Fibroblast of skin of back (primary cell): Measurements from ENCODE around the gene CBX2.
"Not testable (repeated sequence)": the region's sequence is repeated elsewhere in the genome, so short reads cannot be mapped to it uniquely, and the experiment has no call there.

Source experiments
- DNase-seq: peaks from one replicate; pipeline ENCODE4 v3.0.0-alpha.2; 2013

Gene CBX2

DNA sequence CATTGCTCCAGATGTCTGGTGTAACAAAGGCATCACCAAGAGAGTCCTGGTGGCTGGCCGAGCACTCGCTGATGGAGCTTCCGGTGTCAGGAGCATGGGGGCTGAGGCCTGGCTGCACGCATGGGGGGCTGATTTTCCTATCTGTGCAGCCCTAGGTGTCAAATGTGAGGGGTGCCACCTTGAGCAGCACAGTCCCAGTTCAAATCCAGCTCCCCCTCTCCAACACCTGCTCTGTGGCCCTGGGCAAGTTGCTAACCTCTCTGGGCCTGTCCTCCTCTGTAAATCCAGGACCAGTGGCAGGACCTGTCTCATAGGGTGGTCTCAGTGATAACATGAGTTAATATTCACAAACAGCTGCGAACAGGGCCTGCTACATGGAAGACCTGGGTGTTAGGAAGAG is 34.3 kb upstream of the CBX2 start:
- DNase-seq = no peak

DNA sequence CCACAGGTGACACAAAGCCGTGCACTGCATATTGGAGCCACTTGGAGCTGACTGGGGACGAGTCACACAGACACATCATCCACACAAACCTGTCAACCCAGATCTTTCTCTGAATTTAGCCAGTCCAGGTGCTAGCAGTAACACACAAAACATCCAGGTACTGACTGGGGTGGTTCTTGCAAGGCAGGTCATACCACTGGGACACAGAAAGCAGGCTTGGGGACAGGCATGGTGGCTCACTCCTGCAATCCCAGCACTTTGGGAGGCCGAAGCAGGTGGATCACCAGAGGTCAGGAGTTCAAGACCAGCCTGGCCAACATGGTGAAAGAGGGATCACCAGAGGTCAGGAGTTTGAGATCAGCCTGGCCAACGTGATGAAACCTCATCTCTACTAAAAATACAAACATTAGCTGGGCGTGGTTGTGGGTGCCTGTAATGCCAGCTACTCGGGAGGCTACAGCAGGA is 32.3 kb upstream of the CBX2 start:
- DNase-seq = no peak

DNA sequence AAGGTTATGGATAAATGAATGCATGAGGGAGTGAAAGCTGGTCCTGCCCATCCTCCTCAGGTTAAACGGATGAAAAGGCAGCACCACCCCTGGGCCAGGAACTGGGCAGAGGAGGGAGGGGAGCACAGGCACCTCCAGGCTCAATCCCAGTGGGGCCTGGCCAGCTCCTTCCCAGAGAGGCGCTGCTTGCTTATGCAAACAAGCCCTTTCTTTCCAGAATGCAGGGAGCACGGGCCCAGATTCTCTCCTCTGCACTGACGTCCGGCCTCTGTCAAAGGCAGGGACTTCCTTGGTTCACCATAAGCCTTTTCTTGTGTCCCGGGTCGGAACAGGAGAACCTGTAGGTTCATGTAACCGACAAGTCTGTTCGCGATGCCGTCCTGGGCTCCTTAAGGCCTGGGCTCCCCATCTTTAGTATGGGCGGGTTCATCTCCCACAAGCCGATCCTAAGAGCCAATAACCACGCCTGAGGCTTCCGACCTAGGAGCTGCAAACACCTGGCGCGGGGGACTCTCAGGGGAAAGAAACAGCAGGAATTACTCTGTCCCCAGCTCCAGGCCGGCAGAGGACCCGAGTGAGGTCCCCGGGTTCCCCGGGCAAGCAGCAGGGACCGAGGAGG is 30.9 kb upstream of the CBX2 start:
- DNase-seq = no peak

DNA sequence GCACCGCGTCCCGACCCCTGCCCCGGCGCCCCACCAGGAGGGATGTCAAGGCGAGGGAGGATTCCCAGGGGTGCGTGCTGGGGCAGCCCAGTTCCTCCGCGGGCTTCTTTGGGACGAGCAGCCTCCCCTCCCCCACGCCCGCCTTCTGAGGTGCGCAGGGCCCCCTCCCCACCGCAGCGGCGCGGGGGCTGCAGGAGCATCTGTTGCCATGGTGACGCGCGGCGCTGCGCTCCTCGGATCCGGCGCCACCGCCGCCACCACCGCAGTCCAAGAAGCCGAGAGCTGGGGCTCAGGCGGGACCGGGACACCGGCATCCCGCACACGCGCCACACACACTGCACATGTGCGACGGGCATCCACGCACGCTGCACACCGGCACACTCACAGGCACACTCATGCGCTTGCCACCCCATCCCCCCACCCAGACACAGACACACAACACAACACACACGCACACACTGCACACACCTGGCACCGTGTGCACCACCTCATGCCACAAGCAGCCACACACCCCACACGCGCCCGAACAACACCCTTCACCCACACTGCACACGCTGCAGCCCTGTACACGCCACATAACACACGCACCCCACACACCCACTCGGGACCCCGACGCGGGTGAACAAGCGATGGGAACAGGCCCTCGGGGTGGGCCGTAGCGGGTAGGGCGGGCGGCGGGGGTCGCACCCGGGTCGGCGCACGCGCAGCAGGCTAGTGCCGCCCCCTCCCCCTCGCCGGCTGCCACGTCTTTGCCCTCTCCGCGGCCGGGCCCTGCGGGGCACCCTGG is 30.2 kb upstream of the CBX2 start:
- no peak for DNase-seq

DNA sequence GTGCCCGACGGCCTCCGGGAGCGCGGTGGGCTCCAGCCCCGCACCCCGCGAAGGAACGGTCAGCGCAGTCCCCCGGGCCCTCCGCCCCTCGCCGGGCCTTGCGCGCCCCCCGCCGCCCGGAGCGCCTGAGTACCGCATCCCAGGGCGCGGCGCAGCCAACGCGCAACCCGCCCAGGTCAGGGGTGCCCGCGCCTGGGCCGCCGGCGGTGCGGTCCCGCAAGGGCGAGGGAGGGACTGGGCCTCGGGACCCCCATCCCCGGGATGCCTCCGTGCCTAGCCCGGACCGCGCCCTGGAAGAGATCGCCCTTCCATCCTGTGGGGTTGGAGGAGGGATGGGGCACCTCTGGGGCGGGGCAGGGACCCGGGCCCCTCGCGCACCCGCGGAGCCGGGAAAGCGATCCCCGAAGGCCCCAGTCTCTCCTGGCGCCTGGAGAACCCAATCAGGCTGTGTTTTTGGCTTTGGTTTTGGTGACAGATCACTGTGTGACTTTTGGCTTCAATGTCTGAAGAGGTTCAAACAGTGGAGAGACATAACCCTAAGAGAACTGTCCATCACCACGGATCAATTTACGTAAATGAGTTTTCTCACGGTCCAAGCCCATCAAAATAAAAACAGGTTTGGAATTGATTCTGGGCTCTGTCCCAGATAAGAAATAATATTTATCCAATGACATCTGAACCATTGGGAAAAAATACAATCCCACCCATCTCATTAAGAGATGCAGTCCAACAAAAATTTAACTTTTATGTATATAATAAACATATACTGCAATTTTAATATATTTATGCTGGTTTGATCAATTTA is 29.5 kb upstream of the CBX2 start:
- DNase-seq = no peak

DNA sequence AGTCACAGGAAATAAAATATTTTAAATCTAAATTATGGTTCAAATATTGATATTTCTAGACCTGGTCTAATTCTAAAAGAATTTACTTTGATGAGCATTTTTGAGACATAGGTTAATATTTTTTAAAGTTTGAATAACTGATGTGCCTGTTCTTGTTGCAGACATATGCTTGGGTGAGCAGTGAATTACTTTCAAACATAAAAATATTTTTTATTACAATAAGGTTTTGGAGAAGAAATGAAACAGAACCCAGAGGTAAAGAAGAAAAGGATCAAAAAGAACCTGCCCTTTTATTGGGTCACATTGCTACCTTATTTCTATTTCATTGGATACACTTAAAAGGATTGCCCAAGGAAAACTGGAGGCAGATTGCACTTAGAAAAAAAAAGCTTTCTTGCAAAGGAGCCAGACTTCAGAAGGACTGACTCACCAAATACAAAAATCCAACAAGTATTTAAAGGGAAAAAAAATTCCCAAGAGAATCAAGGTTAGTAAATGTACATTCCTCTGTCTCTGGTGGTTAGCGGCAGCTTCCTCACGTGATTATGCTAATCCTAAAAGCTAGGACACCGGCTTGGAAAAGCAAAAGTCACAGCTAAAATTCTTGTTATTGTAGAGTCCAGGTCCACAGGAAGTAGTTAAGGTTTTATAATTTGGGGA is 28.7 kb upstream of the CBX2 start:
- DNase-seq = peak; percentile 77

DNA sequence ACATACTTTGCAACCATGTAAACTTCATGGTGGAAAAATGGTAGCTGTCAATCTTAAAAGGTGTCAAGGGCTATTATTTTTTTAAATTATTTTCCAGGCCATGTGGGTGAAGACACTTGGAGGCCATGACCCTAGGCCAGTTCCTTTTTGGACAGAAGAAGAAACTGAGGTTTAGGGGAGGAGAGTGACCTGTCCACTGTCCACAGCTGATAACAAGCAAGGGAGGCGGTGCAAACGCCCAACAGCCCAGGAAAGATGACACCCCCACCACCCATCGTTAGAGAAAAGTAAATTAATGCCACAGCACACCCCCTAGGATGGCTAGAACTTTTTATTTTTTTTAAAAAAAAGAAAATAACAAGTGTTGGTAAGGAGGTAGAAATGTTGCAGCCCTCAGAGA is 28.0 kb upstream of the CBX2 start:
- DNase-seq = no peak

DNA sequence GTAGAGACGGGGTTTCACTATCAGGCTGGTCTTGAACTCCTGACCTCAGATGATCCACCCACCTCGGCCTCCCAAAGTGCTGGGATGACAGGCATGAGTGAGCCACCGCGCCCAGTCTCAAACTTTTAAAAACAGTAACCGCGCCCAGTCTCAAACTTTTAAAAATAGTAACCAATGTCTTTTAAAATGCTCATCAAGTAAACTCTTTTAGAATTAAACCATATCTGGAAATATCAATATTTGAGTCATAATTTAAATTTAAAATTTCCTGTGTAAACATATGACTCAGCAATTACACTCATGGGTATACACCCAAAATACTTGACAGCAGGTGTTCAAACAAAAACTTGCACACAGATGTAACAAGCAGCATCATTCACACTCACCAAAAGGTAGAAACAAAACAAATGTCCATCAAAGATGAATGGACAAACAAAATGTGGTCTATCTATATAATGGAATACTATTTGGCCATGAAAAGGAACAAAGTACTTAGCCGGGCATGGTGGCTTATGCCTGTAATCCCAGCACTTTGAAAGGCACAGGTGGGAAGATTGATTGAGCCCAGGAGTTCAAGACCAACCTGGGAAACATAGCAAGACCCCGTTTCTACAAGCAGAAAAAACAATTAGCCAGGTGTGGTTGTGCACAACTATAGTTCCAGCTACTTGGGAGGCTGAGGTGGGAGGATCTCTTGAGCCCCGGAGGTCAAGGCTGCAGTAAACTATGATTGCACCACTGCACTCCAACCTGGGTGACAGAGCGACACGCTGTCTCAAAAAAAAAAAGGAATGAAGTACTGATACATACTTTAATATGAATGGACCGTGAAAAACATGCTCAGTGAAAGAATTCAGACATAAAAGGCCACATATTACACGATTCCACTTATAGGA is 27.1 kb upstream of the CBX2 start:
- DNase-seq = no peak

DNA sequence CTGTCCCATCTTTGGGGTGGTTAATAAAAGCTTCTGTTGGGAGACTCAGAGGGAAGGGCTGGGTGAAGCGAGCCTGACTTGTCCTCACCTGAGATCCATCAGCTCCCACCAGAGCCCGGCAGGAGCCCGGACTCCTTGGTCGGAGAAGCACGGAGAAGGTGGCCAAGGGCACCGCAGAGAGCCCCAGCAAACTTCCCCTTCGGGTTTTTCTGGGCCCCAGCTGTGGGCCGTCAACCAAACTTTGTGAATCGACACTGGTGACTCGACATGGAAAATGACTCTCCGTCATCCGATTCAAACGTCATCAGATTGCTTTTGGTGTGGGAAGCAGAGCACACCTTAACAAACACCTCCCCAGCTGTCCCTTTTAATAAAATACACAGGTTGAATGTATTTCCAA is 25.8 kb upstream of the CBX2 start:
- DNase-seq = no peak

DNA sequence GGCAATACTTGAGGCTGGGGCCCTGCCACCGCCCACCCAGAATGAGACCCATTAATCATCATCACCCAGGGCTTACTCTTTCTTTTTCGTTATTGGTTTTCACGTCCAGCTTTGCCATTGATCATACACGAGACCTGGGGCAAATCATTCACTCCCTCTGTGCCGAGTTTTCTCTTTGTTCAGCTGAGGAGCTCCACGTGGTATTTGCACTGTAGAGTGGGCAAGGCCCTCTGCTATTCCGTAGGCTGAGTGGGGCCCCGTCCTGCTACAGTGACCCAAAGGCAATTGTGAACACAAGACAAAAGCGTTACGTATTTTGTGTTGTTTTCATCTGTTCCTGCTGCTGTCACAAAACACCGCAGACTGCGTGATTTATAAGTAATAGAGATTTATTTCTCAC is 23.6 kb upstream of the CBX2 start:
- no peak for DNase-seq

DNA sequence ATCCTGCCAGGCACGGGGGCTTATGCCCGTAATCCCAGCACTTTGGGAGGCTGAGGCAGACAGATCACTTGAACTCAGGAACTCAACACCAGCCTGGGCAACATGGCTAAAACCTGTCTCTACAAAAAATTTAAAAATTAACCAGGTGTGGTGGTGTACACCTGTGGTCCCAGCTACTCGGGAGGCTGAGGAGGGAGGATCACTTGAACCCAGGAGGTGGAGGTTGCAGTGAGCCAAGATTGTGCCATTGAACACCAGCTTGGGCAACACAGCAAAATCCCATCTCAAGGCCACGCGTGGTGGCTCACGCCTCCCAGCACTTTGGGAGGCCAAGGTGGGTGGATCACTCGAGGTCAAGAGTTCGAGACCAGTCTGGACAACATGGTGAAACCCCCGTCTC is 23.0 kb upstream of the CBX2 start:
- DNase-seq = not testable (repeated sequence)

DNA sequence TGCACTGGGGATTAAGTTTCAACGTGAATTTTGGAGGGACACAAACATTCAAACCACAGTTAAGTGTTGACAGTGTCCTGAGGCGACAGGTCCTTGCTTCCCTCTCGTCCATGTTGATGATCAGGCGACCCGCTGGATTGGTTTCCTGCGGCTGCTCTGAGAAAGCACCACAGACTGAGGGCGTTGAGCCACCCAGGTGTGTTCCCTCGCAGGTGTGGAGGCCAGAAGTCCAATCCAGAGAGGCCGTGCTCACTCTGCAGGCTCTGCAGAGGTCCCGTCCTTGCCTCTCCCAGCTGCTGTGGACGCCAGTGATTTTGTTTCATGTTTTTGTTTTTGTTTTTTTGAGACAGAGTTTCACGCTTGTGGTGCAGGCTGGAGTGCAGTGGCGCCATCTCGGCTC is 22.4 kb upstream of the CBX2 start:
- DNase-seq = no peak

DNA sequence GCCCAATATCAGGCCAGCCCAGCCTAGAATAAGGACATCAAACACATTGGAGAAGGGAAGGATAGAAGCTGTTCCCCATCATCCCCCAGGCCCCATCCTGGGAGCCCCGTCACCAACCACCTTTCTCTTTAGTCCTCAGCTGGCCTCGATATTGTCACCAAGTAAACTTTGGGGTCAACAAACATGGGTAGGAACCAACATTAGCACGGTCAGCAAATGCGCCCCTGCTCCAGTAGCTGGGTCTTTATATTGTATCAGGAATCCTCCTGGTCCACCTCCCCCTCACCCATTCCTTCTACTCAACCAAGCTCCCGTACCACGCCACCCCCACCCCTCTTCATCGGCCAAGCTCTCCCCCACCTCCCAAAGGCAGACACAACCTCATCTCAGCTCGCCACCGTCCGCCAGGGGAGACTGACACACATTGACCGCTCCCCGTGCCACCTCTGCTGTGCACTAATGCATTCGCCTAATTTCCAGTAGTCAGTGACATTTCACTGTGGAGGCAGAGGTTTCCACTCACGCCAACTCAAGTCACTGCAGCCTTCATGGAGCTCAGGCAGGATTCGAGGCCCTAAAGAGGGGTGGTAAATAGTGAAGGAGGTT is 20.7 kb upstream of the CBX2 start:
- no peak for DNase-seq

DNA sequence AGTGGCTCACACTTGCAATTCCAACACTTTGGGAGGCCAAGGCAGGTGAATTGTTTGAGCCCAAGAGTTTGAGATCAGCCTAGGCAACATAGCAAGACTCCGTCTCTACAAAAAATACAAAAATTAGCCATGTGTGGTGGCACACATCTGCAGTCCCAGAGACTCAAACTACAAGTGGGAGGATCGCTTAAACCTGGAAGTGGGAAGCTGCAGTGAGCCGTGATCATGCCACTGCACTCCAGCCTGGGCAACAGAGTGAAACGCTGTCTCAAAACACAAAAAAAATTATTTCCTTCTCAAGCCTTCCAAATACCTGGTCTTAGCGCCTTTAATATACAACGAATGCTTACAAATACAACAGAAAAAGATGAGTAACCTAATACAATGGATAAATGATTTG is 19.7 kb upstream of the CBX2 start:
- DNase-seq = no peak

DNA sequence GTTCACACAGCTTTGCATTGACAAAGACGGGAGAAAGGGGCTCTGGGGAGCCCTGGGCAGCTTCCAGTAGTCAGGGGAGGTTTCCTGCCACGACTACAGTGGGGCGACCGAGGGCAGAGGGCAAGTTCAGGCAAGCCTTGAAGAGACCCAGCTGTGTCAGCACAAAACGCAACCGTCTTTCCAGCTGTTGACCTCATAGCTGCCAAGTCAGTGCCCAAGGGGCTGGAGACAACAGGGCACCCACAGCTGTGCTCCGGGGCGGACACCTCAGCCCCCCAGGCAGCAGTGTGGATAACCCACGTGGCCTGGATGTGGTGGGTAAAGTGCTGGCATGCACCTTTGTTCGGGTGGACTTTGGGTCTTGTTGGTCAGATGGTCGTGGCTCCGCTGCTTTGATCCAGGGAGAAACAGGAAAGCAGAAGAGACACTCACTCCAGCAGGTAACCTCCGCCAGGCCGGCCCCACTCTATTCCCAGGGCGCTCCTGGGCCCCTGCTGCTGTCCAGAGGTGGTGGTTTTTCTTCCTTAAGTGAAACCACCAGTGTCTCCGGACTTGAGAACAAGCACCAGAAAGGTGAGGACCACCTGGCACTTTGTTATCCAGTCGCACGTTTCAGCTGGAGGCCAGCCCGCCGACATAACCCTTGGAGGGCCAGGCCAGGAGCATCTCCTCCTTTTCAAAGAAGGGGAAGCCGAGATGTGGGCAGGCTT is 17.6 kb upstream of the CBX2 start:
- DNase-seq = no peak

DNA sequence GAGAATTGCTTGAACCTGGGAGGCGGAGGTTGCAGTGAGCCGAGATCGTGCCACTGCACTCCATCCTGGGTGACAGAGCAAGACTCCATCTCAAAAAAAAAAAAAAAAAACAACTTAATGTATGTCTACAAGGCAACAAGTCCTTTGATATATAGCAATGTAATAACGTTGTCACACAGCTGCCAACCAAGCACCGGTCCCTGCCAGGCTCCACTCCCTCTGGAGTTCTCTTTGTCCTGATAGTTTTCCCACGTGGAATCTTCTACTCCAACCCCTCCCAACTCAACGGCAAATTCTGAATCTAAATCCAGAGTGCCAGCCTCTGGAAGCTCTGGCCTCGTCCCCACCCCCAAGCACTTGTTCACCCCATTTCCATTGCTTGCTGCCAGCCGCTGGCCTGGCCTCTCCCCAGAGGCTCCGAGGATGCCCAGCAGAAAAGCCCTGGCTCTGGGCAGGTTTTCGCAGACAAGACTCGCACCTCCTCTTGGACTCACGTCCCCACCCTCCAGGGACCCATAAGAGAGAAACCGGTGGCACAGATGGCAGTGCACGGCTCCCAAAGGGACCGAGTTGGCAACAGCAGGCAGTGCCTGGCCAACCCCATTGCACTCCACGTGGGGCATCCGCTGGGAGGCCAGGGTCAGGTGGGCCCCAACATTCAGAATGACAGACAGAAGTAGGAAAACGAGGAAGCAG is 15.9 kb upstream of the CBX2 start:
- DNase-seq = no peak

DNA sequence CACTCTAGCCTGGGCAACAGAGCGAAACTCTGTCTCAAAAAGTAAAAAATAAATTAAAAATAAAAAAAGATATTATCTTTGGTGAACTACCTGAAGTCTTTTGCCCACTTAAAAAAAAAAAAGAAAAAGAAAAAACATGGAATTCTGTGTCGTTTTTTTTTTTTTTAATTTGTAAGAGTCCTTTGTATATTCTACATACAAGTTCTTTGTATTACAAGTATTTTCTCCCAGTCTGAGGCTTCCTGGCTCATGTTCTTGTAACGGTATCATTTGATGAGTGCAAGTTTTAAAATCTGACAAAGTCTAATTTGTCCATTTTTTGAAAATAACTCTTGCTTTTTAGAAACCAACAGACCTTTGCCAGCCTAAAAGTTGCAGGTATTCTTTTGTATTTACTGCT is 12.2 kb upstream of the CBX2 start:
- no peak for DNase-seq

DNA sequence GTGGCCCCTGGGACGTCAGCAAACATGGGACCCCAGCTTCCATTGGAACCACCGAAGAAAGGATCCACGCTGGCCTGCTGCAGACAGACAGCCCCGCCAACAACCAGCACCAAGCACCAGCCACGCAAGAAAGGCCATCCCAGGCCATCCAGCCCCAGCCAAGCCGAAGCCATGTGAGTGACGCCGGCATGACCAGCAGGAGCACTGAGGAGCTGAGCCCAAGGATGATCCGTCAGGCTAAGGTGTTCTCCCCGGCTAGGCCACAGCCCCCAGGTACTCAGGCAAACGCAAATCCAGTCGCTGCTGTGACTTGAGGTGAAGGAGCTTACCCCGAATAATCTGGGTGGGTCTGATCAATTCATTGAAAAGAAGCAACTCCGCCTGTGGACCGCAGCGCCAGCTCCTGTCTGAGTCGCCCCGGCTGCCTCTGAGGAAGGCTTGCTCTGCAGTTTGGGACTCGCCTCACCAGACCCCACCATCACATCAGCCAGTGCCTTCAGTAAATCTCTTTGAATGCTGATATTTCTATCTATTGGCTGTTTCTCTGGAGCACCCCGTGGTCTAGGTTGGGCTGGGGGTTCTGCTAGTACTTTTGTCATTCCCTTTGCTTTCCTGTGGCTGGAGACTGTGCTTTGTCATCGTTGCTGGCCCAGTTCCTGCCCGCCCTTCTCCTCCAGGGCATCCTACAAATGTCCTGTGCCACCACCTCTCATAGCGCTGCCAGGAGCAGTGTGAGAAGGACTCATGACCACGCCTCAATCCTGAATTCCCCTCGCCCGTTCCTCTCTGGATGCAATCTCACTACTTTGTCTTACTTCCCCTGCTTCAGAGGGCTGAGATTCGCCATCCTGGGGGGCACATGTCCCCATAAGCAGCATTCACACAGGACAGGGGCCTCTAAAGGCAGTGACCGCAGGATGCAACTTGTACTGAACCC is 8.1 kb upstream of the CBX2 start:
- DNase-seq = no peak

DNA sequence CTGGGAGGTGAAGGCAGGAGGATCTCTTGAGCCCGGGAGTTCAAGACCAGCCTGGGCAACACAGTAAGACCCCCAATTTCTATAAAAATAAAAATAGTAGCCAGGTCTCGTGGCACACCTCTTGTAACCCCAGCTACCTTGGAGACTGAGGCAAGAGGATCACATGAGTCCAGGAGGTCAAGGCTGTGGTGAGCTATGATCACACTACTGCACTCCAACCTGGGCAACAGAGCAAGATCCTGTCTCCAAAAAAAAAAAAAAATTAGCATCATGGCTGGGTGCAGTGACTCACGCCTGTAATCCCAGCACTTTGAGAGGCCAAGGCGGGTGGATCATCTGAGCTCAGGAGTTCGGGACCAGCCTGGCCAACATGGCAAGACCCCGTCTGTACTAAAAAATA is 6.7 kb upstream of the CBX2 start:
- DNase-seq = no peak
